GM12873 (cell line): ENCODE results near the gene MPI.

Source experiments
- TF ChIP-seq, protein P1 (sequence below): IDR thresholded peaks from 2 replicates; pipeline ENCODE4 v1.5.1; 2012; ENCODE audit warnings: low read depth, mild to moderate bottlenecking, moderate library complexity, low read length, control low read depth; ENCODE audit not compliant: insufficient read depth; ENCODE audit errors: missing control alignments

Gene MPI

DNA sequence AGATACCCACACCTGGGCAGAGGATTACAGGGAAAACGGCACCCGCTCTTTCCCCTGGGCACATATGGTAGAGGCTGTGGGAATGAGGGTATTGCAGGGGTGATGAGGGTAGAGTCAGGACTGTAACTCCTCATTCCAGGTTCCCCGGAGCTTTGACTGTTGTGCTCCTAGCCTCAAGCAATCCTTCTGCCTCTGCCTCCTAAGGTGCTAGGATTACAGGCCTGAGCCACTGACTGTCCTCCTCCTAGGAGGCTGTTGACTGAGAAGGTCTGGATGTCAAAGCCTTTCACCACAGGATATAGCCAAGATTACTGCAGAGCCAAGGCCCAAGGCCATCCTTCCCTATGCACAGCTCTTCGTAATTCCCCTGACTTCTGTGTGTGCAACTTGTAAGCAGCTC is 1.1 kb upstream of the MPI start:
- TF ChIP-seq, protein P1, sequence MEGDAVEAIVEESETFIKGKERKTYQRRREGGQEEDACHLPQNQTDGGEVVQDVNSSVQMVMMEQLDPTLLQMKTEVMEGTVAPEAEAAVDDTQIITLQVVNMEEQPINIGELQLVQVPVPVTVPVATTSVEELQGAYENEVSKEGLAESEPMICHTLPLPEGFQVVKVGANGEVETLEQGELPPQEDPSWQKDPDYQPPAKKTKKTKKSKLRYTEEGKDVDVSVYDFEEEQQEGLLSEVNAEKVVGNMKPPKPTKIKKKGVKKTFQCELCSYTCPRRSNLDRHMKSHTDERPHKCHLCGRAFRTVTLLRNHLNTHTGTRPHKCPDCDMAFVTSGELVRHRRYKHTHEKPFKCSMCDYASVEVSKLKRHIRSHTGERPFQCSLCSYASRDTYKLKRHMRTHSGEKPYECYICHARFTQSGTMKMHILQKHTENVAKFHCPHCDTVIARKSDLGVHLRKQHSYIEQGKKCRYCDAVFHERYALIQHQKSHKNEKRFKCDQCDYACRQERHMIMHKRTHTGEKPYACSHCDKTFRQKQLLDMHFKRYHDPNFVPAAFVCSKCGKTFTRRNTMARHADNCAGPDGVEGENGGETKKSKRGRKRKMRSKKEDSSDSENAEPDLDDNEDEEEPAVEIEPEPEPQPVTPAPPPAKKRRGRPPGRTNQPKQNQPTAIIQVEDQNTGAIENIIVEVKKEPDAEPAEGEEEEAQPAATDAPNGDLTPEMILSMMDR = no peak

DNA sequence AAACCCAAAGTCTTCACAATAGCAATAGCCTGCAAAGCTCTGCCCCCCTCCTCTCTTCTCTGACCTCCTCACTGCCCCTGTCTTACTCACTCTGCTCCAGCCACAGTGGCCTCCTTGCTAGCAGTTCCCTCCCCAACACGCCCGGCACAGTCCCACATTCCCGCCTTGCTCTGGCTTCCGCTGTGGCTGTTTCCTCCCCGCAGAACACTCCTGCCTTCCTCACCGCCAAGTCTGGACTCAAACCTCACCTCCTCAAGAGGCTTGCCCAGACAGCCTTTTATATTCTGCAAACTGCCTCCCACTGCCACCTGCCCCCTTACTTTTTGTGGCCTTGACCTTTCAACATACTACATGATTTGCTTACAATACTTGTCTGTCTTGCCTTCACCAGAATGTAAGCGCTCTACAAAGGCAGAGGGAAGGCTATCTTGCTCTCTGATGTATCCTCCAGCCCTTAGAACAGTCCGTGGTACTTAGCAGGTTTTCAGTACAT is 406 bp upstream of the MPI start:
- TF ChIP-seq, protein P1 = no peak

GRCh38 chr15:74890665-74890960 is 771 bp downstream of the MPI start:
- TF ChIP-seq, protein P1 = no peak

GRCh38 chr15:74891469-74891868 is 1.6 kb downstream of the MPI start:
- TF ChIP-seq, protein P1 = no peak

DNA sequence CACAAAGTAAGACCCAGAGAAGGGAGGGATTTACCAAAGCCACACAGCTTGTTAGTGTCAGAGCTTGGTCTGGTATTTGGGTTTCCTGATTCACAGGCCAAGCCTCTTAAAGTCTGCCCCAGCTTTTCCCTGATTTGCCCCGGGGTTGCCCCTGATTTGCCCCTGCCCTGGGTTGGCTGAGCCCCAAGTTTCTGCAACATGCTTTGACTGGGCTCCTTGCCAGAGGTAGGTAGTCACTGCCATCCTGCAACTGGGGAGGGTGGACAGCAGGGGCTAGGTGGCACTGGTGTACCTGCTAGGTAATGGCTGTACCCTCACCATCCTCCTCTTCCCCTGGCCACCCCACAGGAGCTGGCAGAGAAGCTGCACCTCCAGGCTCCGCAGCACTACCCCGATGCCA is 2.5 kb downstream of the MPI start:
- TF ChIP-seq, protein P1 = no peak

GRCh38 chr15:74892931-74893330 is 3.1 kb downstream of the MPI start:
- TF ChIP-seq, protein P1 = no peak

- TF ChIP-seq, protein P1 = no peak
Measured at GRCh38 chr15:74893627-74894026, 3.8 kb downstream of the MPI start.
